Measurements from ENCODE around the gene TDRD10. TPM values are rescaled to one million over a fixed set of nuclear protein-coding genes. Genes with fewer than 3 reads are reported as not detected.

Gene TDRD10
- total and polyA plus RNA-seq, 4 experiments from 2014 or later: not detected

- no peaks in the 10 kb centered on the region for H3K9me3 ChIP-seq (ENCODE audit: control insufficient read depth in 1 of 2, low read length in 2 of 2)
- H3K36me3 ChIP-seq (ENCODE audit: insufficient read depth, low read length): peaks cover 23% of the 10 kb centered on the region
- H3K4me1 ChIP-seq (ENCODE audit: insufficient read depth, low read length): peaks cover 38% of the 10 kb centered on the region
- H3K27ac Mint-ChIP-seq: peak overlapping the region; percentile 85 to 95 (median 93)
- peaks cover 21 to 41% of the 10 kb centered on the region in 2 donors for H3K36me3 Mint-ChIP-seq
- no peaks in the 10 kb centered on the region for H3K27me3 ChIP-seq (ENCODE audit: insufficient read depth, low read length)
- peak overlapping the region; percentile 75 to 83 for H3K4me3 ChIP-seq (ENCODE audit: low read length in 2 of 2)
- CTCF ChIA-PET (ENCODE audit: partially characterized antibody): interaction anchor here (0.9 to 2.5 kb wide), 34 partner anchors 9 to 617 kb away, joined by 3 to 56 read pairs (median 6); partner anchors contain the start of genes ADAR, CHRNB2, PBXIP1 and PMVK
- intact Hi-C loops (cut with micrococcal nuclease): loop anchor here (1.0 to 10.0 kb wide), 19 partner anchors 49 to 526 kb away; partner anchors contain the start of genes ADAM15, ADAR, AQP10 and ATP8B2
- no peaks in the 10 kb centered on the region for H3K27me3 Mint-ChIP-seq
- peak overlapping the region; percentile 82 for H3K27ac ChIP-seq (ENCODE audit: low read depth, low read length)
- peaks cover 0 to 2% (median 0%) of the 10 kb centered on the region in 8 donors for H3K9me3 Mint-ChIP-seq
- H3K4me3 Mint-ChIP-seq: peak overlapping the region; percentile 88 to 96 (median 92)
- peaks cover 22 to 45% (median 38%) of the 10 kb centered on the region in 4 donors for H3K4me1 Mint-ChIP-seq
- DNase-seq: peak; percentile 99 to 100 (median 100)
- POLR2A ChIA-PET (ENCODE audit: partially characterized antibody): interaction anchor here (0.9 to 2.0 kb wide), 12 partner anchors 50 to 568 kb away, joined by 3 to 12 read pairs (median 4); partner anchors contain the start of genes ADAR, FLAD1, PBXIP1 and PMVK
Measured at GRCh38 chr1:154558720-154559465, 56.9 kb downstream of the TDRD10 start.

- H3K4me1 Mint-ChIP-seq: peaks cover 22 to 45% (median 36%) of the 10 kb centered on the region in 4 donors
- H3K27ac Mint-ChIP-seq: peak overlapping the region; percentile 85 to 95 (median 93)
- ChIA-PET CTCF (ENCODE audit: partially characterized antibody) (interaction anchor here (0.6 to 2.5 kb wide), 45 partner anchors 8 to 616 kb away, joined by 3 to 56 read pairs (median 4); partner anchors contain the start of genes ADAR, CHRNB2, PBXIP1 and PMVK), POLR2A (ENCODE audit: partially characterized antibody) (interaction anchor here (0.7 to 2.0 kb wide), 16 partner anchors 49 to 569 kb away, joined by 3 to 12 read pairs (median 4); partner anchors contain the start of genes ADAM15, ADAR, FLAD1 and PMVK)
- peak; percentile 81 to 84 (median 82) for DNase-seq
- Histone ChIP-seq H3K27ac (ENCODE audit: low read depth, low read length) (peak overlapping the region; percentile 82), H3K4me1 (ENCODE audit: insufficient read depth, low read length) (peaks cover 38% of the 10 kb centered on the region), H3K27me3 (ENCODE audit: insufficient read depth, low read length) (no peaks in the 10 kb centered on the region), H3K9me3 (ENCODE audit: control insufficient read depth in 1 of 2, low read length in 2 of 2) (no peaks in the 10 kb centered on the region), H3K36me3 (ENCODE audit: insufficient read depth, low read length) (peaks cover 16% of the 10 kb centered on the region), H3K4me3 (ENCODE audit: low read length in 2 of 2) (peak overlapping the region; percentile 75 to 83)
- peaks cover 0 to 2% (median 0%) of the 10 kb centered on the region in 8 donors for H3K9me3 Mint-ChIP-seq
- peaks cover 18 to 34% of the 10 kb centered on the region in 2 donors for H3K36me3 Mint-ChIP-seq
- intact Hi-C loops (cut with micrococcal nuclease): loop anchor here (1.0 to 10.0 kb wide), 16 partner anchors 69 to 526 kb away; partner anchors contain the start of genes ADAM15, AQP10, ATP8B2 and HAX1
- H3K27me3 Mint-ChIP-seq: no peaks in the 10 kb centered on the region
- H3K4me3 Mint-ChIP-seq: peak overlapping the region; percentile 88 to 96 (median 92)
Measured at GRCh38 chr1:154559466-154560044, 57.5 kb downstream of the TDRD10 start.

GRCh38 chr1:154565876-154566275, 63.9 kb downstream of the TDRD10 start:
- no peak overlapping the region for H3K27ac ChIP-seq (ENCODE audit: low read depth, low read length)
- no peak overlapping the region for H3K27ac Mint-ChIP-seq
- ChIA-PET POLR2A (ENCODE audit: partially characterized antibody) (no interaction called here), CTCF (ENCODE audit: partially characterized antibody) (interaction anchor here (0.8 to 1.7 kb wide), 3 partner anchors 10 to 378 kb away, joined by 3 to 4 read pairs (median 3); no protein-coding TSS in a partner anchor)
- H3K4me1 ChIP-seq (ENCODE audit: insufficient read depth, low read length): peaks cover 6% of the 10 kb centered on the region
- H3K4me3 ChIP-seq (ENCODE audit: low read length in 2 of 2): no peak overlapping the region
- peaks cover 18 to 21% of the 10 kb centered on the region in 2 donors for H3K27me3 Mint-ChIP-seq
- no peaks in the 10 kb centered on the region for H3K36me3 Mint-ChIP-seq
- no peak for DNase-seq
- peaks cover 0 to 10% (median 3%) of the 10 kb centered on the region in 4 donors for H3K4me1 Mint-ChIP-seq
- peaks cover 16% of the 10 kb centered on the region for H3K27me3 ChIP-seq (ENCODE audit: insufficient read depth, low read length)
- H3K4me3 Mint-ChIP-seq: no peak overlapping the region
- intact Hi-C loops (cut with micrococcal nuclease): no loop called here
- no peaks in the 10 kb centered on the region for H3K36me3 ChIP-seq (ENCODE audit: insufficient read depth, low read length)
- H3K9me3 Mint-ChIP-seq: no peaks in the 10 kb centered on the region
- H3K9me3 ChIP-seq (ENCODE audit: control insufficient read depth in 1 of 2, low read length in 2 of 2): no peaks in the 10 kb centered on the region

GRCh38 chr1:154567386-154568156, 65.6 kb downstream of the TDRD10 start, which contains the start of gene CHRNB2:
Gene CHRNB2 (plus strand): TSS chr1:154567778. CDS start chr1:154568045, 267 bp downstream.
- intact Hi-C loops (cut with micrococcal nuclease): no loop called here
- Histone ChIP-seq H3K9me3 (ENCODE audit: control insufficient read depth in 1 of 2, low read length in 2 of 2) (no peaks in the 10 kb centered on the region), H3K4me3 (ENCODE audit: low read length in 2 of 2) (no peak within 1 kb of the TSS), H3K4me1 (ENCODE audit: insufficient read depth, low read length) (peaks cover 6% of the 10 kb centered on the region), H3K27ac (ENCODE audit: low read depth, low read length) (no peak within 1 kb of the TSS), H3K36me3 (ENCODE audit: insufficient read depth, low read length) (no peaks in the 10 kb centered on the region), H3K27me3 (ENCODE audit: insufficient read depth, low read length) (peaks cover 16% of the 10 kb centered on the region)
- Mint-ChIP-seq H3K4me1 (peaks cover 0 to 10% (median 3%) of the 10 kb centered on the region in 4 donors), H3K27ac (peak within 1 kb of the TSS in 2 of 7 donors; percentile 35 to 54), H3K4me3 (peak within 1 kb of the TSS in 4 of 8 donors; percentile 8 to 52 (median 30)), H3K9me3 (no peaks in the 10 kb centered on the region), H3K27me3 (peaks cover 21 to 25% of the 10 kb centered on the region in 2 donors), H3K36me3 (no peaks in the 10 kb centered on the region)
- DNase-seq: peak; percentile 53 to 76 (median 70)
- ChIA-PET CTCF (ENCODE audit: partially characterized antibody) (interaction anchor here (0.9 to 1.3 kb wide), 4 partner anchors 8 to 312 kb away, joined by 3 to 4 read pairs (median 3); no protein-coding TSS in a partner anchor), POLR2A (ENCODE audit: partially characterized antibody) (interaction anchor here (1.5 kb wide), 1 partner anchor 39 kb away, joined by 5 read pairs; no protein-coding TSS in a partner anchor)

GRCh38 chr1:154568157-154568815, 66.3 kb downstream of the TDRD10 start:
- Histone ChIP-seq H3K4me3 (ENCODE audit: low read length in 2 of 2) (no peak overlapping the region), H3K36me3 (ENCODE audit: insufficient read depth, low read length) (no peaks in the 10 kb centered on the region), H3K27ac (ENCODE audit: low read depth, low read length) (no peak overlapping the region), H3K4me1 (ENCODE audit: insufficient read depth, low read length) (peaks cover 6% of the 10 kb centered on the region), H3K9me3 (ENCODE audit: control insufficient read depth in 1 of 2, low read length in 2 of 2) (no peaks in the 10 kb centered on the region), H3K27me3 (ENCODE audit: insufficient read depth, low read length) (peaks cover 16% of the 10 kb centered on the region)
- no peaks in the 10 kb centered on the region for H3K36me3 Mint-ChIP-seq
- intact Hi-C loops (cut with micrococcal nuclease): no loop called here
- POLR2A ChIA-PET (ENCODE audit: partially characterized antibody): interaction anchor here (1.5 kb wide), 1 partner anchor 39 kb away, joined by 5 read pairs; no protein-coding TSS in a partner anchor
- no peak overlapping the region for H3K27ac Mint-ChIP-seq
- H3K27me3 Mint-ChIP-seq: peaks cover 21 to 26% of the 10 kb centered on the region in 2 donors
- peaks cover 2 to 10% (median 5%) of the 10 kb centered on the region in 4 donors for H3K4me1 Mint-ChIP-seq
- no peaks in the 10 kb centered on the region for H3K9me3 Mint-ChIP-seq
- CTCF ChIA-PET (ENCODE audit: partially characterized antibody): interaction anchor here (0.9 to 1.2 kb wide), 2 partner anchors 9 to 192 kb away, joined by 3 read pairs; no protein-coding TSS in a partner anchor
- no peak overlapping the region for H3K4me3 Mint-ChIP-seq
- DNase-seq: no peak
